Ovary (tissue), 9 donors: ENCODE results near the gene SLC29A1. TPM values are rescaled to one million over a fixed set of nuclear protein-coding genes. Genes with fewer than 3 reads are reported as not detected.

Experiments used
- DNase-seq, 5 donors: peaks; one replicate each; pipeline ENCODE4 v3.0.0-alpha.2; 2019 to 2020
- H3K27ac ChIP-seq, 2 donors: fragments of 200-600 bp; one replicate each; pipeline versions ENCODE4 v1.5.1 to v1.8.0; 2019 to 2022
- H3K27me3 ChIP-seq: fragments of 200-600 bp; one replicate; pipeline ENCODE4 v1.8.0; 2022
- H3K36me3 ChIP-seq: fragments of 200-600 bp; sonication (generic); one replicate; pipeline ENCODE4 v1.5.1; 2019
- H3K4me1 ChIP-seq: one replicate; pipeline ENCODE4 v1.8.1; 2013; ENCODE audit warnings: mild to moderate bottlenecking, moderate library complexity; ENCODE audit not compliant: insufficient read depth
- H3K4me3 ChIP-seq: fragments of 200-600 bp; sonication (generic); one replicate; pipeline ENCODE4 v1.5.1; 2017
- H3K9me3 ChIP-seq, 2 donors: fragments of 200-600 bp in 1 of 2; sonication (generic) in 1 of 2; one replicate each; pipeline versions ENCODE4 v1.5.1 to v1.8.1; 2013 to 2019; ENCODE audit warnings: mild to moderate bottlenecking in 1 of 2, moderate library complexity in 1 of 2
- CTCF ChIP-seq, 3 donors: fragments of 450-650 bp in 2 of 3; fragments of 200-600 bp in 1 of 3; IDR thresholded peaks; one replicate each; pipeline versions ENCODE4 v1.5.1 to v1.8.0; 2016 to 2022; ENCODE audit warnings: antibody characterized with exemption in 3 of 3, mild to moderate bottlenecking in 1 of 3
- EP300 ChIP-seq: sonication (generic); formaldehyde crosslinking; IDR thresholded peaks from one replicate; pipeline ENCODE4 v1.6.1; 2017; ENCODE audit warnings: antibody characterized with exemption
- POLR2A ChIP-seq: fragments of 450-650 bp; IDR thresholded peaks from one replicate; pipeline ENCODE4 v1.6.1; 2017; ENCODE audit warnings: antibody characterized with exemption, mild to moderate bottlenecking, moderate library complexity
- WGBS, 3 donors: extraction: QIAGEN DNeasy Blood & Tissue Kit in 1 of 3; methylation state at CpG; one replicate each; pipeline versions ENCODE4 v1.1.5 to v1.1.7; 2013 to 2017; 5-methylcytosine and 5-hydroxymethylcytosine counted together
- intact Hi-C, 4 donors: fragments of 100-400 bp; cut with DNase I; formaldehyde crosslinking; loops; one replicate each; pipeline versions ENCODE4 v1.11.0 to v1.15.1; 2022 to 2023
- polyA plus RNA-seq, 2 donors: library from polyadenylated mRNA; stranded (reverse); fragments of 200-250 nt in 1 of 2; fragments of 350-450 nt in 1 of 2; fragmentation: Illumina TruSeq in 1 of 2; extraction: RNeasy Lipid Tissue Mini Kit (QIAGEN cat#74804) in 1 of 2; gene quantifications; one replicate each; pipeline ENCODE4 v1.2.3, GENCODE V29; 2013 to 2014
- total RNA-seq, 7 donors: library from RNA; depleted of rRNA in 2 of 7; stranded (reverse); fragments of >200 nt in 2 of 7; fragmentation: NEBNext Ultra II Directional in 3 of 7; extraction: Animal tissue kit (Norgen Biotek cat#: 25700) in 3 of 7; gene quantifications; one replicate each; pipeline versions ENCODE4 v1.1.0 to v1.2.4, GENCODE V29; 2016 to 2023
- donor health status: DM: no; HTN: no; CAD: no; lungs with moderate emphysema.
- donor health status: DM: no; HTN: no; CAD: no.
- donor health status: Bipolar disorder and iron deficiency.
- donor health status: DM: yes; HTN: yes; CAD: no.
- donor health status: DM: no; HTN: no; CAD: no.
- donor health status: DM: yes; HTN: yes; CAD: no.

The SLC29A1 gene
- total and polyA plus RNA-seq, 9 donors = 11.2 to 54.0 (median 30.2) TPM

- Histone ChIP-seq H3K36me3 (no peaks in the 10 kb centered on the region), H3K27ac (no peak overlapping the region), H3K9me3 (no peaks in the 10 kb centered on the region), H3K4me1 (peaks cover 10% of the 10 kb centered on the region), H3K27me3 (no peaks in the 10 kb centered on the region), H3K4me3 (no peak overlapping the region)
- DNase-seq = peak in 2 of 5 donors; percentile 12 to 28
- WGBS, 3 donors = 84 to 86% (median 85%) methylated on average over 7 of the region's 7 CpGs
- TF ChIP-seq CTCF (IDR thresholded peaks at IDR 0.05) = no peak
- no peak for TF ChIP-seq POLR2A
- TF ChIP-seq EP300 = no peak
- intact Hi-C loops = loop anchor here in 3 of 4 donors (5.0 kb wide), 2 partner anchors 67 to 137 kb away; no protein-coding TSS in a partner anchor
These were observed 15.4 kb downstream of the SLC29A1 start for GRCh38 chr6:44238687-44239350.

- H3K9me3 ChIP-seq = no peaks in the 10 kb centered on the region
- TF ChIP-seq EP300 = no peak
- no peak for TF ChIP-seq POLR2A
- TF ChIP-seq CTCF (IDR thresholded peaks at IDR 0.05) = no peak
These were observed 19.9 kb downstream of the SLC29A1 start for GRCh38 chr6:44243345-44243744.

GRCh38 chr6:44245391-44245911 lies 22.1 kb downstream of the SLC29A1 start:
- Histone ChIP-seq H3K9me3 (no peaks in the 10 kb centered on the region), H3K36me3 (no peaks in the 10 kb centered on the region), H3K27ac (peak overlapping the region; percentile 95 to 99), H3K27me3 (no peaks in the 10 kb centered on the region), H3K4me1 (peaks cover 16% of the 10 kb centered on the region), H3K4me3 (peak overlapping the region; percentile 86)
- TF ChIP-seq CTCF (IDR thresholded peaks at IDR 0.05) (no peak), EP300 (no peak), POLR2A (no peak)
- intact Hi-C loops = no loop called here
- 63 to 65% (median 63%) methylated on average over 12 of the region's 12 CpGs for WGBS, 3 donors
- DNase-seq = no peak

More at GRCh38 chr6:44243345-44243744, 19.9 kb downstream of the SLC29A1 start:
- Histone ChIP-seq H3K27ac (no peak overlapping the region), H3K4me3 (no peak overlapping the region), H3K4me1 (peaks cover 5% of the 10 kb centered on the region), H3K36me3 (no peaks in the 10 kb centered on the region), H3K27me3 (no peaks in the 10 kb centered on the region)
- no peak for DNase-seq
- WGBS, 3 donors = 82 to 91% (median 82%) methylated on average over 7 of the region's 7 CpGs
- intact Hi-C loops = no loop called here

- peak; percentile 91 to 96 (median 95) for DNase-seq
- no peaks in the 10 kb centered on the region for H3K9me3 ChIP-seq
- peak overlapping the region; percentile 86 for H3K4me3 ChIP-seq
- H3K36me3 ChIP-seq = peaks cover 1% of the 10 kb centered on the region
- WGBS, 3 donors = 0 to 1% (median 0%) methylated on average over 57 to 62 of the region's 62 CpGs
- no peaks in the 10 kb centered on the region for H3K27me3 ChIP-seq
- peaks cover 16% of the 10 kb centered on the region for H3K4me1 ChIP-seq
- peak overlapping the region; percentile 95 to 99 for H3K27ac ChIP-seq
- TF ChIP-seq CTCF (IDR thresholded peaks at IDR 0.05) (peak in 1 of 3 donors; percentile 7), POLR2A (no peak)
- intact Hi-C loops = no loop called here
These were observed 22.7 kb downstream of the SLC29A1 start for GRCh38 chr6:44245912-44246662.
